Common myeloid progenitor, CD34-positive (primary cell): ENCODE measurements around the gene STARD10.

Experiments
- CTCF ChIA-PET: fragments of 350-600 bp; sonication (Branson Sonifier 250); formaldehyde crosslinking; loops from one replicate; lab custom pipeline; 2021; ENCODE audit warnings: antibody characterized with exemption; lab: Charles Lee
- POLR2A ChIA-PET: fragments of 350-600 bp; sonication (Branson Sonifier 250); formaldehyde crosslinking; loops from one replicate; lab custom pipeline; 2021; ENCODE audit warnings: antibody characterized with exemption; lab: Charles Lee
- DNase-seq, 3 donors: peaks; one replicate each; pipeline versions ENCODE4 v3.0.0 to v3.0.0-alpha.2; 2013
- H3K27ac ChIP-seq, 2 experiments: 1 replicate in 1 of 2; 2 replicates in 1 of 2; pipeline ENCODE4 v1.7.0; 2013; ENCODE audit warnings: inconsistent platforms in 2 of 2, low read length in 2 of 2, mild to moderate bottlenecking in 2 of 2, low read depth in 1 of 2, moderate library complexity in 1 of 2; ENCODE audit not compliant: severe bottlenecking in 2 of 2, insufficient read depth in 1 of 2, poor library complexity in 1 of 2
- H3K27me3 ChIP-seq, 5 experiments: replicated peaks in 2 of 5; 1 replicate in 3 of 5; 2 replicates in 2 of 5; pipeline versions ENCODE4 v1.6.1 to v1.7.0; 2013; ENCODE audit warnings: low read length in 4 of 5, mild to moderate bottlenecking in 2 of 5, moderate library complexity in 2 of 5, inconsistent platforms in 1 of 5; ENCODE audit not compliant: insufficient read depth in 5 of 5, control insufficient read depth in 4 of 5
- H3K36me3 ChIP-seq, 4 experiments: 1 replicate in 2 of 4; 2 replicates in 2 of 4; pipeline versions ENCODE4 v1.6.1 to v1.7.0; 2013; ENCODE audit warnings: low read length in 3 of 4, control low read depth in 1 of 4, mild to moderate bottlenecking in 1 of 4; ENCODE audit not compliant: control insufficient read depth in 4 of 4, insufficient read depth in 4 of 4
- H3K4me1 ChIP-seq, 4 experiments: 1 replicate in 3 of 4; 2 replicates in 1 of 4; pipeline versions ENCODE4 v1.6.1 to v1.7.1; 2013; ENCODE audit warnings: low read length in 3 of 4, mild to moderate bottlenecking in 3 of 4, control low read depth in 1 of 4, inconsistent platforms in 1 of 4, moderate library complexity in 1 of 4; ENCODE audit not compliant: control insufficient read depth in 4 of 4, insufficient read depth in 4 of 4; ENCODE audit errors: control extremely low read depth in 1 of 4
- H3K4me3 ChIP-seq, 7 experiments: 1 replicate in 4 of 7; 2 replicates in 3 of 7; pipeline versions ENCODE4 v1.5.1 to v1.7.0; 2013; ENCODE audit warnings: mild to moderate bottlenecking in 7 of 7, low read length in 6 of 7, moderate library complexity in 6 of 7, inconsistent platforms in 2 of 7, low read depth in 2 of 7, control low read depth in 1 of 7; ENCODE audit not compliant: insufficient read depth in 4 of 7, control insufficient read depth in 1 of 7; ENCODE audit errors: extremely low read depth in 1 of 7
- H3K9me3 ChIP-seq, 5 experiments: 1 replicate in 4 of 5; 2 replicates in 1 of 5; pipeline versions ENCODE4 v1.6.1 to v1.7.1; 2013; ENCODE audit warnings: low read length in 4 of 5, mild to moderate bottlenecking in 2 of 5, inconsistent platforms in 1 of 5, low read depth in 1 of 5, moderate library complexity in 1 of 5; ENCODE audit not compliant: control insufficient read depth in 4 of 5, insufficient read depth in 2 of 5; ENCODE audit errors: control extremely low read depth in 1 of 5
- WGBS: methylation state at CpG from one replicate; pipeline ENCODE4 v1.1.5; 2013; ENCODE audit not compliant: insufficient coverage; 5-methylcytosine and 5-hydroxymethylcytosine counted together

Gene STARD10

GRCh38 chr11:72735495-72736027, 58.3 kb downstream of the STARD10 start:
- DNase-seq, result peak in 2 of 3 donors; percentile 57 to 68
- Histone ChIP-seq H3K4me3 (peak overlapping the region in 2 of 7 experiments; percentile 20 to 43), H3K4me1 (peaks cover 8 to 68% (median 55%) of the 10 kb centered on the region in 4 experiments), H3K36me3 (peaks cover 0 to 27% (median 4%) of the 10 kb centered on the region in 4 experiments), H3K9me3 (peaks cover 0 to 5% (median 0%) of the 10 kb centered on the region in 5 experiments), H3K27me3 (no peaks in the 10 kb centered on the region), H3K27ac (peak overlapping the region; percentile 87 to 93)
- ChIA-PET CTCF (interaction anchor here (1.2 to 10.8 kb wide), 4 partner anchors 10 to 58 kb away, joined by 4 to 108 read pairs (median 23); partner anchors contain the start of gene STARD10), POLR2A (interaction anchor here (1.0 to 1.8 kb wide), 4 partner anchors 13 to 245 kb away, joined by 3 to 19 read pairs (median 4); partner anchors contain the start of gene ATG16L2)
- 64% methylated on average over 8 of the region's 8 CpGs for WGBS

GRCh38 chr11:72732329-72732728, 61.5 kb downstream of the STARD10 start:
- no peak for DNase-seq
- Histone ChIP-seq H3K4me1 (peaks cover 0 to 47% (median 24%) of the 10 kb centered on the region in 4 experiments), H3K27me3 (no peaks in the 10 kb centered on the region), H3K36me3 (peaks cover 0 to 30% (median 4%) of the 10 kb centered on the region in 4 experiments), H3K4me3 (no peak overlapping the region), H3K9me3 (peaks cover 0 to 5% (median 0%) of the 10 kb centered on the region in 5 experiments), H3K27ac (no peak overlapping the region)
- WGBS, result 98% methylated on average over 8 of the region's 10 CpGs
- ChIA-PET CTCF (interaction anchor here (1.3 to 11.1 kb wide), 7 partner anchors 9 to 114 kb away, joined by 3 to 118 read pairs (median 4); partner anchors contain the start of gene STARD10), POLR2A (no interaction called here)

- H3K4me3 ChIP-seq, result no peak overlapping the region
- CTCF ChIA-PET, result interaction anchor here (1.0 to 11.1 kb wide), 5 partner anchors 8 to 102 kb away, joined by 3 to 118 read pairs (median 3); partner anchors contain the start of gene STARD10
- H3K36me3 ChIP-seq, result peaks cover 0 to 42% (median 9%) of the 10 kb centered on the region in 4 experiments
- H3K27ac ChIP-seq, result no peak overlapping the region
- DNase-seq, result no peak
- POLR2A ChIA-PET, result no interaction called here
- H3K4me1 ChIP-seq, result peaks cover 0 to 33% (median 9%) of the 10 kb centered on the region in 4 experiments
- 85% methylated on average over 2 of the region's 2 CpGs for WGBS
- H3K27me3 ChIP-seq, result no peaks in the 10 kb centered on the region
- peaks cover 0 to 5% (median 0%) of the 10 kb centered on the region in 5 experiments for H3K9me3 ChIP-seq
These were observed 63.1 kb downstream of the STARD10 start for GRCh38 chr11:72730737-72731136.

GRCh38 chr11:72730243-72730642, 63.6 kb downstream of the STARD10 start:
- ChIA-PET CTCF (interaction anchor here (11.1 kb wide), 2 partner anchors 8 to 63 kb away, joined by 108 to 118 read pairs; partner anchors contain the start of gene STARD10), POLR2A (interaction anchor here (0.6 kb wide), 1 partner anchor 516 kb away, joined by 5 read pairs; no protein-coding TSS in a partner anchor)
- WGBS, result 90% methylated on average over 5 of the region's 5 CpGs
- peaks cover 0 to 46% (median 10%) of the 10 kb centered on the region in 4 experiments for H3K36me3 ChIP-seq
- no peaks in the 10 kb centered on the region for H3K27me3 ChIP-seq
- H3K4me3 ChIP-seq, result no peak overlapping the region
- H3K27ac ChIP-seq, result no peak overlapping the region
- no peak for DNase-seq
- peaks cover 0 to 33% (median 6%) of the 10 kb centered on the region in 4 experiments for H3K4me1 ChIP-seq
- H3K9me3 ChIP-seq, result peaks cover 0 to 5% (median 0%) of the 10 kb centered on the region in 5 experiments

DNA sequence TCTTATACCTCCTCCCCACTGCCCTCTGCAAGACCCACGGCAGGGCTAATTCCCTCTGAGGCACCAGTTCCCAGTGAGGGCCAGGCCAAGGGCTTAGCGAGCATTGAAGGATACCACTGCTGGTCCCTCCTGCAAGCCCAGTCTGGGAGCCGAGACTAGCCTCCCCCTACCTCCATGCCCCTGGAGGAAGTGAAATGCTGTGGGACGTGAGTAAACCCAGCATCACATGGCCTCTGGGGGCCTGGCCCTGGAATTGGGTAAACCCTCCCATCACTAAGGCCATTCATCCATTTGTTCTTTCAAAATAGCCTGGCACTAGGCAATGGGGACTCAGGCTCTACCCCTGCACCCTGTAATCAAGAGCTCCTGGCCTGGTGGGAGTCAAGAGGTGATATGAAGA, 66.3 kb downstream of the STARD10 start:
- WGBS, result 81% methylated on average over 2 of the region's 4 CpGs
- Histone ChIP-seq H3K27ac (peak overlapping the region in 1 of 2 experiments; percentile 9), H3K9me3 (peaks cover 0 to 5% (median 0%) of the 10 kb centered on the region in 5 experiments), H3K27me3 (no peaks in the 10 kb centered on the region), H3K36me3 (peaks cover 0 to 60% (median 11%) of the 10 kb centered on the region in 4 experiments), H3K4me3 (no peak overlapping the region), H3K4me1 (peaks cover 7 to 41% (median 17%) of the 10 kb centered on the region in 4 experiments)
- POLR2A ChIA-PET, result no interaction called here
- no peak for DNase-seq
- CTCF ChIA-PET, result interaction anchor here (0.6 to 11.1 kb wide), 16 partner anchors 9 to 454 kb away, joined by 3 to 118 read pairs (median 3); partner anchors contain the start of gene STARD10

- peak overlapping the region in 1 of 2 experiments; percentile 9 for H3K27ac ChIP-seq
- POLR2A ChIA-PET, result interaction anchor here (2.1 kb wide), 1 partner anchor 89 kb away, joined by 12 read pairs; the partner anchor contains the start of gene ATG16L2
These were observed 67.3 kb downstream of the STARD10 start for GRCh38 chr11:72726266-72727220.

More at GRCh38 chr11:72726266-72727220, 67.3 kb downstream of the STARD10 start:
- DNase-seq, result no peak
- H3K36me3 ChIP-seq, result peaks cover 0 to 50% (median 9%) of the 10 kb centered on the region in 4 experiments
- peaks cover 7 to 50% (median 25%) of the 10 kb centered on the region in 4 experiments for H3K4me1 ChIP-seq
- no peak overlapping the region for H3K4me3 ChIP-seq
- CTCF ChIA-PET, result interaction anchor here (0.8 to 11.1 kb wide), 18 partner anchors 12 to 452 kb away, joined by 3 to 118 read pairs (median 4); partner anchors contain the start of gene STARD10
- 96% methylated on average over 24 of the region's 40 CpGs for WGBS
- no peaks in the 10 kb centered on the region for H3K27me3 ChIP-seq
- peaks cover 0 to 5% (median 0%) of the 10 kb centered on the region in 5 experiments for H3K9me3 ChIP-seq
